ENCODE results near the gene OR4F17. TPM values are rescaled to one million over a fixed set of nuclear protein-coding genes. Genes with fewer than 3 reads are reported as not detected.
"Not testable (repeated sequence)": the region's sequence is repeated elsewhere in the genome, so short reads cannot be mapped to it uniquely, and the experiment has no call there.

The OR4F17 gene
- not detected for total RNA-seq
- long read RNA-seq, result 0 reads

DNA sequence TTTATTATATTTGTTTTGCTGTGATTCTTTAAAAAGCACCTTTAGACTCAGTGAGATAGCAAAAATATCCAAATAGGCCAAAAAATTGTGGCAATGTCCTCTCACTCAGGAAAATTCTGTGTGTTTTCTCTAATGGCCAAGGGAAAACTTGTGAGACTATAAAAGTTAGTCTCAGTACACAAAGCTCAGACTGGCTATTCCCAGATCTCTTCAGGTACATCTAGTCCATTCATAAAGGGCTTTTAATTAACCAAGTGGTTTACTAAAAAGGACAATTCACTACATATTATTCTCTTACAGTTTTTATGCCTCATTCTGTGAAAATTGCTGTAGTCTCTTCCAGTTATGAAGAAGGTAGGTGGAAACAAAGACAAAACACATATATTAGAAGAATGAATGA is at the start of gene OR4F17:
Gene OR4F17 (plus strand): TSS at position 301 of the 400 bp plus-strand sequence. CDS start 3,575 bp downstream, outside the sequence.
- H3K36me3 ChIP-seq; DNase-seq; H3K9me3 ChIP-seq; H3K4me1 ChIP-seq; intact Hi-C loops (cut with DNase I); ATAC-seq; H3K27ac ChIP-seq; H3K27me3 ChIP-seq; H3K4me3 ChIP-seq: not testable (repeated sequence)

DNA sequence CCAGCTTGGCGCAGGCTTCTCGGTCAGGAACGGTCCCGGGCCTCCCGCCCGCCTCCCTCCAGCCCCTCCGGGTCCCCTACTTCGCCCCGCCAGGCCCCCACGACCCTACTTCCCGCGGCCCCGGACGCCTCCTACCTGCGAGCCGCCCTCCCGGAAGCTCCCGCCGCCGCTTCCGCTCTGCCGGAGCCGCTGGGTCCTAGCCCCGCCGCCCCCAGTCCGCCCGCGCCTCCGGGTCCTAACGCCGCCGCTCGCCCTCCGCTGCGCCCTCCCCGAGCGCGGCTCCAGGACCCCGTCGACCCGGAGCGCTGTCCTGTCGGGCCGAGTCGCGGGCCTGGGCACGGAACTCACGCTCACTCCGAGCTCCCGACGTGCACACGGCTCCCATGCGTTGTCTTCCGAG is 36.1 kb upstream of the OR4F17 start:
- H3K4me1 ChIP-seq; ATAC-seq; H3K9me3 ChIP-seq; intact Hi-C loops (cut with DNase I); H3K27ac ChIP-seq; H3K27me3 ChIP-seq; H3K36me3 ChIP-seq: not testable (repeated sequence)
- peak; percentile 75 for DNase-seq
- H3K4me3 ChIP-seq, result peak overlapping the region; percentile 21

GRCh38 chr19:82864-83263 is 24.0 kb upstream of the OR4F17 start:
- H3K27me3 ChIP-seq; H3K36me3 ChIP-seq; H3K27ac ChIP-seq; H3K4me1 ChIP-seq; intact Hi-C loops (cut with DNase I); H3K4me3 ChIP-seq; ATAC-seq; DNase-seq; H3K9me3 ChIP-seq: not testable (repeated sequence)

- H3K4me1 ChIP-seq; H3K36me3 ChIP-seq; intact Hi-C loops (cut with DNase I); DNase-seq; H3K4me3 ChIP-seq; H3K27ac ChIP-seq; H3K9me3 ChIP-seq; H3K27me3 ChIP-seq: not testable (repeated sequence)
- ATAC-seq, result peak; percentile 89
Observed at GRCh38 chr19:83626-84025, 23.3 kb upstream of the OR4F17 start.

DNA sequence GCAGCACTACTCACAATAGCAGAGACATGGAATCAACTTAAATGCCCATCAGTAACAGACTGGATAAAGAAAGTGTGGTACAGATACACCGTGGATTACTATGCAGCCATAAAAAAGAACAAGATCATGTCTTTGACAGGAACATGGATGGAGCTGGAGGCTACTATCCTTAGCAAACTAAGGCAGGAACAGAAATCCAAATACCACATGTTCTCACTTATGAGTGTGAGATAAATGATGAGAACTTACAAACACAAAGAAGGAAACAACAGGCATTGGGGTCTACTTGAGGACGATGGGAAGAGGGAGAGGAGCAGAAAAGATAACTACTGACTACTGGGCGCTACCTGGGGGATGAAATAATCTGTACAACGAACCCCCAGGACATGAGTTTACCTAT is 16.2 kb upstream of the OR4F17 start:
- H3K27ac ChIP-seq; H3K4me3 ChIP-seq; DNase-seq; H3K27me3 ChIP-seq; H3K36me3 ChIP-seq; ATAC-seq; H3K4me1 ChIP-seq; H3K9me3 ChIP-seq; intact Hi-C loops (cut with DNase I): not testable (repeated sequence)

GRCh38 chr19:94794-95193 is 12.1 kb upstream of the OR4F17 start:
- ATAC-seq; intact Hi-C loops (cut with DNase I); DNase-seq: not testable (repeated sequence)

DNA sequence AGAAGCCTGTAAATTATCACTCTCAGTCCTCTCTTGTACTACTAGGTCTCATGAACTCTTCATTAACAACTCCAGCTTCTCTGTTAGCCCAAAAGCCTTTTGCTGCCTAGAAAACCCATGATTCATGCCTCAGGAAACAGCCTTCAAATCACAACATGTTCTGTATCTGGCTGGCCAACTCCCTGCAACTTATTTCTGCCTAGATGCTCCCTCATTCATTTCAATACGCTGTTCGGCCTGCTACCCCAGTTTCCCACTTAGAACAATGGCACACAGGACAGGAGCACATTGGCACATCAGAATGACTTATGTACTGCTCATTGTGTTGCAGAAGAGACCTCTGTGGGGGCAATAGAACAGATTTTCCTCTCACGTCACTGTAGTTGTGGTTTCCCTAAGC is 9.3 kb upstream of the OR4F17 start:
- H3K27ac ChIP-seq; ATAC-seq; H3K4me1 ChIP-seq; DNase-seq; intact Hi-C loops (cut with DNase I); H3K36me3 ChIP-seq; H3K9me3 ChIP-seq; H3K4me3 ChIP-seq; H3K27me3 ChIP-seq: not testable (repeated sequence)

More at GRCh38 chr19:94794-95193, 12.1 kb upstream of the OR4F17 start:
- not testable (repeated sequence) for H3K4me3 ChIP-seq, H3K4me1 ChIP-seq, H3K9me3 ChIP-seq, H3K36me3 ChIP-seq, H3K27ac ChIP-seq, H3K27me3 ChIP-seq

DNA sequence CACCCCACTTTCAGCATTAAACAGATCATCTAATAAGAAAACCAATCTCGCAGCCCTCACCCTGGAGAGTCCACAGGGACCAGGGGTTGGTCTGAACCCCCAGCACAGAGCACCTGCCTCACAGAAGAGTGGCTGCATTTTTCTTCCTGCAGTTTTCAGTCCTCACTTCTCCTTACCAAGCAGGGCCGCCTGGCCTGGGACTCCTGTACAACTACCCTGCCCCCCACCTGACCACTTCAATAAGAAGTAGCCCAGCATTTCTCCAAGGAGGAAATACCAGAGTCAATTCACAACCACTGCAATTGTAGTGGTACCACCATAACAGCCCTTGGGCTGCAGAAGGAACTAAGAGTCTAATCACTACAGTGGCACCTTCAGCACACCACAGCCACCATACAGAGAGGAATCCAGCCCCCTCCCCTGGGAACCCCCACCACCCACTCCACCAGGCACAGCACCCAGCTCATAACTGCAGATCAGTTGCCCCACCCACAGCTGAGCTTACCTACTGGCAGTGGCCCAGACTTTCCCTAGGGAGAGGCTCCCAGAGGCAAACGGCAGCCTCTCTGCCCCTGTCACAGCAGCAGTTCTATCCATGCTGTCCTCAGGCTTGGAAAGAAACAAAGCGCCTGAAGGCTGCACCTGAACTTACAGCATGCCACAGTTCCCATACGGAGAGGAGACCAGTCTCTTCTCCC is 13.7 kb downstream of the OR4F17 start:
- H3K9me3 ChIP-seq; H3K36me3 ChIP-seq; intact Hi-C loops (cut with DNase I); H3K4me3 ChIP-seq; H3K27me3 ChIP-seq; H3K27ac ChIP-seq; H3K4me1 ChIP-seq; DNase-seq: not testable (repeated sequence)
- peak; percentile 90 for ATAC-seq

Other genes with a start within 250 kb of the OR4F17 start
- gene PLPP2, start 184.3 kb downstream of the OR4F17 start, total RNA-seq, result 5.7 TPM
- 43.1 TPM for gene MIER2, start 237.7 kb downstream of the OR4F17 start, total RNA-seq

Measured in upper lobe of right lung (tissue), 1 donor.